HepG2 (cell line): Measurements from ENCODE around the gene FAAP20. TPM values are rescaled to one million over a fixed set of nuclear protein-coding genes. Genes with fewer than 3 reads are reported as not detected.

ENCODE experiments used
- AGO2 ChIP-seq: fragments of 200-400 bp; formaldehyde crosslinking; optimal IDR thresholded peaks from 2 replicates; pipeline ENCODE3; 2017; ENCODE audit warnings: mild to moderate bottlenecking, low read depth, low read length, moderate library complexity
- HCFC1 ChIP-seq: fragments of 150-350 bp; IDR thresholded peaks from 2 replicates; pipeline ENCODE4 v1.6.1; 2014; ENCODE audit warnings: low read depth, low read length
- KDM2A ChIP-seq: sonication (generic); formaldehyde crosslinking; IDR thresholded peaks from 2 replicates; pipeline ENCODE4 v1.4.0; 2020; ENCODE audit warnings: low read depth, missing genetic modification reagents, borderline replicate concordance
- KDM3A ChIP-seq: IDR thresholded peaks from 2 replicates; pipeline ENCODE4 v1.6.1; 2018; ENCODE audit warnings: low read depth, missing compliant biosample characterization
- KDM5B ChIP-seq: sonication (generic); formaldehyde crosslinking; IDR thresholded peaks from 2 replicates; pipeline ENCODE4 v1.4.0; 2020; ENCODE audit warnings: missing genetic modification reagents, mild to moderate bottlenecking, borderline replicate concordance
- NFE2 ChIP-seq: sonication (generic); formaldehyde crosslinking; IDR thresholded peaks from 2 replicates; pipeline ENCODE4 v1.4.0; 2020; ENCODE audit warnings: missing genetic modification reagents
- PCBP1 ChIP-seq: fragments of 200-400 bp; formaldehyde crosslinking; IDR thresholded peaks from 2 replicates; pipeline ENCODE4 v1.6.1; 2017; ENCODE audit warnings: mild to moderate bottlenecking, low read depth, low read length, borderline replicate concordance
- RAD21 ChIP-seq: fragments of 450-650 bp; formaldehyde crosslinking; IDR thresholded peaks from 2 replicates; pipeline ENCODE4 v1.5.0; 2020; ENCODE audit warnings: mild to moderate bottlenecking
- WIZ ChIP-seq: sonication (generic); formaldehyde crosslinking; IDR thresholded peaks from 2 replicates; pipeline ENCODE4 v1.5.1; 2020; ENCODE audit warnings: mild to moderate bottlenecking, missing genetic modification reagents
- ZBED4 ChIP-seq: sonication (generic); formaldehyde crosslinking; IDR thresholded peaks from 2 replicates; pipeline ENCODE4 v1.4.0; 2020; ENCODE audit warnings: missing genetic modification reagents, borderline replicate concordance
- ZMAT5 ChIP-seq: sonication (generic); formaldehyde crosslinking; IDR thresholded peaks from 2 replicates; pipeline ENCODE4 v1.5.0; 2020; ENCODE audit warnings: mild to moderate bottlenecking, low read depth, missing genetic modification reagents, borderline replicate concordance
- ZNF263 ChIP-seq: sonication (generic); formaldehyde crosslinking; IDR thresholded peaks from 2 replicates; pipeline ENCODE4 v1.4.0; 2020; ENCODE audit warnings: missing genetic modification reagents
- ZNF567 ChIP-seq: sonication (generic); formaldehyde crosslinking; IDR thresholded peaks from 2 replicates; pipeline ENCODE4 v1.8.1; 2023; ENCODE audit warnings: mild to moderate bottlenecking, missing genetic modification reagents, borderline replicate concordance
- ZNF747 ChIP-seq: sonication (generic); formaldehyde crosslinking; IDR thresholded peaks from 2 replicates; pipeline ENCODE4 v1.8.1; 2023; ENCODE audit warnings: missing genetic modification reagents, mild to moderate bottlenecking, borderline replicate concordance
- ZNF773 ChIP-seq: sonication (generic); formaldehyde crosslinking; IDR thresholded peaks from 2 replicates; pipeline ENCODE4 v1.4.0; 2020; ENCODE audit warnings: missing genetic modification reagents, borderline replicate concordance
- polyA plus RNA-seq, 8 experiments: library from polyadenylated mRNA; depleted of rRNA in 3 of 8; stranded (reverse) in 7 of 8; unstranded in 1 of 8; fragments of >200 nt; fragmentation: Illumina TruSeq in 4 of 8; extraction: Trizol in 4 of 8; gene quantifications; 2 replicates each; pipeline versions ENCODE4 v1.2.1 to v1.2.3, GENCODE V29; 2011 to 2016; ENCODE audit warnings: low read depth in 4 of 8, missing spikeins in 1 of 8, mixed read lengths in 1 of 8; ENCODE audit not compliant: insufficient read depth in 1 of 8
- total RNA-seq, 5 experiments: library from RNA; depleted of rRNA; stranded (reverse); fragments of >200 nt; fragmentation: Illumina TruSeq; extraction: Trizol; gene quantifications; 2 replicates each; pipeline ENCODE4 v1.2.3, GENCODE V29; 2016; ENCODE audit warnings: low read depth in 1 of 5
- TF ChIP-seq, protein P1 (sequence below): sonication (generic); formaldehyde crosslinking; IDR thresholded peaks from 2 replicates; pipeline ENCODE4 v1.4.0; 2020; ENCODE audit warnings: missing genetic modification reagents, mild to moderate bottlenecking, borderline replicate concordance
- TF ChIP-seq, protein P2 (sequence below): sonication (generic); formaldehyde crosslinking; IDR thresholded peaks from 2 replicates; pipeline ENCODE4 v1.5.0; 2020; ENCODE audit warnings: missing genetic modification reagents
- TF ChIP-seq, protein P3 (sequence below): sonication (generic); formaldehyde crosslinking; IDR thresholded peaks from 2 replicates; pipeline ENCODE4 v1.5.0; 2020; ENCODE audit warnings: mild to moderate bottlenecking, missing genetic modification reagents, borderline replicate concordance
- TF ChIP-seq, protein P4 (sequence below): sonication (generic); formaldehyde crosslinking; IDR thresholded peaks from 2 replicates; pipeline ENCODE4 v1.4.0; 2020; ENCODE audit warnings: mild to moderate bottlenecking, missing genetic modification reagents

Gene FAAP20
- total and polyA plus RNA-seq, 2 of the 13 experiments (the other 11 are each of a cell fraction or from before 2014, with no cell fraction given): 9.6 to 10.8 TPM

DNA sequence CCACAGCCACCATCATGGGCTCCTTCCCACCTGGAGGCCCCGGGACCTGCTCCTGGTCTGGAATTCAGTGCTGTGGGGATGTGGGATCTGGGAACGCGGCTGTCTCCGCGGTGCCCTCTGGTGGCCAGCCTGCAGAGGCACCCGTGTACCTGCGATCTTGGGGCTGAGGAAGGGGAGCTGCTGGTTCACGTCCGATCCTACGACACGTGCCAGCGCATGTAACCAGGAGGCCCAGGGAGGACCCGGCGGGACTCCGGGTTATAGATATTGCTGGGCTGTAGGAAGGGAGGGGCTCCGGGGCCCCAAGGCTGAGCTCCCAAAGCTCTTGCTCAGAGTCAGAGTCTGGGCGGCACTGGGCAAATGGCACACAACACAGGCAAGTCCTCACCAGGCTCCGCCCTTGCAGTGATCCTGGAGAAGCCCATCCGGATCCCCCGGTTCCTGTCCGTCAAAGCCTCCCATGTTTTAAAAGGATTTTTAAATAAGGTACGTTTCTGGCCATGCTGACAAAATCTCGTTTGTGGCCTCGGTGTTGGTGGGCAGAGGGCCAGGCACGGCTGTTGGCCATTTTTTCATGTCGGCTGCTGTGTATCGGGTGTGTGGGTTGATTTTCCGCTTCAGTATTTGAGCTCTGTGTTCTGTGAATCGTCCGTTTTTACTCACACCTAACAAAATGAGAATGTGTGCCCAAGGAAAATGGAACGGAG is 20.1 kb downstream of the FAAP20 start (continued):
- no peak for TF ChIP-seq KDM3A (CRISPR knock-in tag)
- no peak for TF ChIP-seq ZNF747 (CRISPR knock-in tag)
- no peak for TF ChIP-seq KDM5B
- TF ChIP-seq PCBP1: 0 out of 2 replicates have a peak, but pooled peaks have one; percentile 41
- TF ChIP-seq KDM2A (CRISPR knock-in tag): no peak; the same call in none of the 2 replicates
- no peak for TF ChIP-seq ZBED4 (CRISPR knock-in tag)
- no peak for TF ChIP-seq ZMAT5 (CRISPR knock-in tag)
- TF ChIP-seq, protein P1, sequence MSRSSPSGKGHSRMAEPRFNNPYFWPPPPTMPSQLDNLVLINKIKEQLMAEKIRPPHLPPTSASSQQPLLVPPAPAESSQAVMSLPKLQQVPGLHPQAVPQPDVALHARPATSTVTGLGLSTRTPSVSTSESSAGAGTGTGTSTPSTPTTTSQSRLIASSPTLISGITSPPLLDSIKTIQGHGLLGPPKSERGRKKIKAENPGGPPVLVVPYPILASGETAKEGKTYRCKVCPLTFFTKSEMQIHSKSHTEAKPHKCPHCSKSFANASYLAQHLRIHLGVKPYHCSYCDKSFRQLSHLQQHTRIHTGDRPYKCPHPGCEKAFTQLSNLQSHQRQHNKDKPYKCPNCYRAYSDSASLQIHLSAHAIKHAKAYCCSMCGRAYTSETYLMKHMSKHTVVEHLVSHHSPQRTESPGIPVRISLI (CRISPR knock-in tag): no peak
- TF ChIP-seq, protein P2, sequence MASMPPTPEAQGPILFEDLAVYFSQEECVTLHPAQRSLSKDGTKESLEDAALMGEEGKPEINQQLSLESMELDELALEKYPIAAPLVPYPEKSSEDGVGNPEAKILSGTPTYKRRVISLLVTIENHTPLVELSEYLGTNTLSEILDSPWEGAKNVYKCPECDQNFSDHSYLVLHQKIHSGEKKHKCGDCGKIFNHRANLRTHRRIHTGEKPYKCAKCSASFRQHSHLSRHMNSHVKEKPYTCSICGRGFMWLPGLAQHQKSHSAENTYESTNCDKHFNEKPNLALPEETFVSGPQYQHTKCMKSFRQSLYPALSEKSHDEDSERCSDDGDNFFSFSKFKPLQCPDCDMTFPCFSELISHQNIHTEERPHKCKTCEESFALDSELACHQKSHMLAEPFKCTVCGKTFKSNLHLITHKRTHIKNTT (CRISPR knock-in tag): no peak
- no peak for TF ChIP-seq ZNF773
- no peak for TF ChIP-seq NFE2 (CRISPR knock-in tag)
- TF ChIP-seq WIZ: no peak
- TF ChIP-seq HCFC1: no peak
- TF ChIP-seq, protein P3, sequence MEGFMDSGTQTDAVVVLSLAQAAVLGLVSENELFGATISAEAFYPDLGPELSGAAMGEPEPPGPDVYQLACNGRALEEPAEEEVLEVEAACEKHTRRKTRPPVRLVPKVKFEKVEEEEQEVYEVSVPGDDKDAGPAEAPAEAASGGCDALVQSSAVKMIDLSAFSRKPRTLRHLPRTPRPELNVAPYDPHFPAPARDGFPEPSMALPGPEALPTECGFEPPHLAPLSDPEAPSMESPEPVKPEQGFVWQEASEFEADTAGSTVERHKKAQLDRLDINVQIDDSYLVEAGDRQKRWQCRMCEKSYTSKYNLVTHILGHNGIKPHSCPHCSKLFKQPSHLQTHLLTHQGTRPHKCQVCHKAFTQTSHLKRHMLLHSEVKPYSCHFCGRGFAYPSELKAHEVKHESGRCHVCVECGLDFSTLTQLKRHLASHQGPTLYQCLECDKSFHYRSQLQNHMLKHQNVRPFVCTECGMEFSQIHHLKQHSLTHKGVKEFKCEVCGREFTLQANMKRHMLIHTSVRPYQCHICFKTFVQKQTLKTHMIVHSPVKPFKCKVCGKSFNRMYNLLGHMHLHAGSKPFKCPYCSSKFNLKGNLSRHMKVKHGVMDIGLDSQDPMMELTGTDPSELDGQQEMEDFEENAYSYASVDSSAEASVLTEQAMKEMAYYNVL (CRISPR knock-in tag): no peak
- peak; percentile 55 for TF ChIP-seq RAD21 (CRISPR knock-in tag)
- no peak for TF ChIP-seq ZNF567 (CRISPR knock-in tag)
- TF ChIP-seq, protein P4, sequence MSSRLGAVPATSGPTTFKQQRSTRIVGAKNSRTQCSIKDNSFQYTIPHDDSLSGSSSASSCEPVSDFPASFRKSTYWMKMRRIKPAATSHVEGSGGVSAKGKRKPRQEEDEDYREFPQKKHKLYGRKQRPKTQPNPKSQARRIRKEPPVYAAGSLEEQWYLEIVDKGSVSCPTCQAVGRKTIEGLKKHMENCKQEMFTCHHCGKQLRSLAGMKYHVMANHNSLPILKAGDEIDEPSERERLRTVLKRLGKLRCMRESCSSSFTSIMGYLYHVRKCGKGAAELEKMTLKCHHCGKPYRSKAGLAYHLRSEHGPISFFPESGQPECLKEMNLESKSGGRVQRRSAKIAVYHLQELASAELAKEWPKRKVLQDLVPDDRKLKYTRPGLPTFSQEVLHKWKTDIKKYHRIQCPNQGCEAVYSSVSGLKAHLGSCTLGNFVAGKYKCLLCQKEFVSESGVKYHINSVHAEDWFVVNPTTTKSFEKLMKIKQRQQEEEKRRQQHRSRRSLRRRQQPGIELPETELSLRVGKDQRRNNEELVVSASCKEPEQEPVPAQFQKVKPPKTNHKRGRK (CRISPR knock-in tag): no peak
- 0 out of 2 replicates have a peak, but pooled peaks have one; percentile 30 for TF ChIP-seq ZNF263
- TF ChIP-seq AGO2: peak; percentile 62
